Suppressor macrophage treated with lipopolysaccharide for 1 hour (primary cell): ENCODE data around the gene YAF2.
"Not testable (repeated sequence)": the region's sequence is repeated elsewhere in the genome, so short reads cannot be mapped to it uniquely, and the experiment has no call there.

Source experiments
- DNase-seq, 3 donors: peaks; one replicate each; pipeline ENCODE4 v3.0.0-alpha.2; 2020 to 2022

The YAF2 gene

GRCh38 chr12:42192258-42192657, 45.8 kb downstream of the YAF2 start:
- DNase-seq, result no peak

- DNase-seq, result no peak
Observed at GRCh38 chr12:42190376-42190775, 47.7 kb downstream of the YAF2 start.

GRCh38 chr12:42188275-42188674, 49.8 kb downstream of the YAF2 start:
- DNase-seq, result not testable (repeated sequence)

GRCh38 chr12:42187799-42188198, 50.2 kb downstream of the YAF2 start:
- DNase-seq, result no peak

GRCh38 chr12:42186793-42187192, 51.3 kb downstream of the YAF2 start:
- peak in 2 of 3 donors; percentile 46 to 47 for DNase-seq

- DNase-seq, result no peak
Observed at GRCh38 chr12:42182394-42182793, 55.7 kb downstream of the YAF2 start.

GRCh38 chr12:42180990-42181596, 57.0 kb downstream of the YAF2 start:
- DNase-seq, result peak; percentile 9 to 50 (median 33)

- DNase-seq, result no peak
Observed at GRCh38 chr12:42178101-42178500, 59.9 kb downstream of the YAF2 start.

- DNase-seq, result no peak
Observed at GRCh38 chr12:42174978-42175377, 63.1 kb downstream of the YAF2 start.

GRCh38 chr12:42173961-42174521, 64.0 kb downstream of the YAF2 start:
- DNase-seq, result no peak

- peak in 2 of 3 donors; percentile 33 to 35 for DNase-seq
Observed at GRCh38 chr12:42172441-42173210, 65.4 kb downstream of the YAF2 start.

- DNase-seq, result no peak
Observed at GRCh38 chr12:42167711-42168110, 70.3 kb downstream of the YAF2 start.

- no peak for DNase-seq
Observed at GRCh38 chr12:42166501-42166900, 71.5 kb downstream of the YAF2 start.

- no peak for DNase-seq
Observed at GRCh38 chr12:42163913-42164312, 74.1 kb downstream of the YAF2 start.

- DNase-seq, result no peak
Observed at GRCh38 chr12:42162965-42163364, 75.1 kb downstream of the YAF2 start.

- DNase-seq, result no peak
Observed at GRCh38 chr12:42162193-42162592, 75.9 kb downstream of the YAF2 start.

- no peak for DNase-seq
Observed at GRCh38 chr12:42161529-42161928, 76.5 kb downstream of the YAF2 start.

- DNase-seq, result no peak
Observed at GRCh38 chr12:42156232-42156631, 81.8 kb downstream of the YAF2 start.

GRCh38 chr12:42145552-42146215, 92.4 kb downstream of the YAF2 start:
- DNase-seq, result no peak

GRCh38 chr12:42145197-42145549, 92.9 kb downstream of the YAF2 start:
- peak in 2 of 3 donors; percentile 1 to 18 for DNase-seq

- peak; percentile 97 to 99 (median 98) for DNase-seq
Observed at GRCh38 chr12:42144408-42145196, 93.4 kb downstream of the YAF2 start, which contains the start of gene GXYLT1. TSS of gene GXYLT1 (minus strand) at chr12:42144874. CDS start at chr12:42144646, 228 bp downstream.

GRCh38 chr12:42144158-42144407, 94.0 kb downstream of the YAF2 start:
- no peak for DNase-seq
